CD14-positive monocyte (primary cell): ENCODE results near the gene DUS1L. TPM values are rescaled to one million over a fixed set of nuclear protein-coding genes. Genes with fewer than 3 reads are reported as not detected.

Source experiments
- DNase-seq, 3 donors: peaks; one replicate each; pipeline ENCODE4 v3.0.0-alpha.2; 2011 to 2022
- H2AFZ ChIP-seq: 2 replicates; pipeline ENCODE4 v1.6.0; 2012; ENCODE audit warnings: mild to moderate bottlenecking, low read depth, low read length, inconsistent platforms; ENCODE audit not compliant: insufficient read depth, poor library complexity, severe bottlenecking
- H3K27ac ChIP-seq, 2 donors: 1 replicate in 1 of 2; 2 replicates in 1 of 2; pipeline ENCODE4 v1.5.1; 2012 to 2013; ENCODE audit warnings: low read length in 2 of 2, control low read depth in 1 of 2, inconsistent platforms in 1 of 2, low read depth in 1 of 2, mild to moderate bottlenecking in 1 of 2
- H3K27me3 ChIP-seq, 2 donors: one replicate each; pipeline versions ENCODE4 v1.6.0 to v1.6.1; 2011 to 2013; ENCODE audit warnings: low read length in 2 of 2; ENCODE audit not compliant: control insufficient read depth in 2 of 2, insufficient read depth in 2 of 2
- H3K36me3 ChIP-seq, 2 donors: replicated peaks in 1 of 2; 1 replicate in 1 of 2; 2 replicates in 1 of 2; pipeline versions ENCODE4 v1.5.1 to v1.6.1; 2012 to 2013; ENCODE audit warnings: low read length in 2 of 2, control low read depth in 1 of 2, inconsistent platforms in 1 of 2, mild to moderate bottlenecking in 1 of 2; ENCODE audit not compliant: insufficient read depth in 2 of 2, control insufficient read depth in 1 of 2
- H3K4me1 ChIP-seq, 2 donors: 1 replicate in 1 of 2; 2 replicates in 1 of 2; pipeline versions ENCODE4 v1.5.1 to v1.6.1; 2012 to 2013; ENCODE audit warnings: low read length in 2 of 2, control low read depth in 1 of 2, inconsistent platforms in 1 of 2, mild to moderate bottlenecking in 1 of 2, moderate library complexity in 1 of 2; ENCODE audit not compliant: insufficient read depth in 2 of 2, control insufficient read depth in 1 of 2
- H3K4me2 ChIP-seq: replicated peaks from 2 replicates; pipeline ENCODE3; 2012; ENCODE audit warnings: low read length, moderate library complexity, mild to moderate bottlenecking; ENCODE audit not compliant: poor library complexity, severe bottlenecking; ENCODE audit errors: extremely low read depth
- H3K4me3 ChIP-seq, 3 experiments: fragments of 200-600 bp in 1 of 3; sonication (generic) in 1 of 3; replicated peaks in 1 of 3; 1 replicate in 2 of 3; 2 replicates in 1 of 3; pipeline ENCODE4 v1.5.1; 2011 to 2013; ENCODE audit warnings: low read length in 3 of 3, mild to moderate bottlenecking in 3 of 3, control low read depth in 2 of 3, low read depth in 2 of 3, inconsistent platforms in 1 of 3, moderate library complexity in 1 of 3
- H3K79me2 ChIP-seq: 2 replicates; pipeline ENCODE4 v1.6.0; 2012; ENCODE audit warnings: mild to moderate bottlenecking, control low read depth, inconsistent platforms, low read length, moderate library complexity; ENCODE audit not compliant: insufficient read depth
- H3K9ac ChIP-seq: 2 replicates; pipeline ENCODE4 v1.6.0; 2017; ENCODE audit warnings: low read length, mild to moderate bottlenecking; ENCODE audit not compliant: insufficient read depth, poor library complexity, severe bottlenecking
- H3K9me3 ChIP-seq, 2 donors: replicated peaks in 1 of 2; 1 replicate in 1 of 2; 2 replicates in 1 of 2; pipeline versions ENCODE4 v1.5.1 to v1.6.1; 2012 to 2013; ENCODE audit warnings: low read length in 2 of 2, control low read depth in 1 of 2; ENCODE audit not compliant: control insufficient read depth in 1 of 2, insufficient read depth in 1 of 2
- H4K20me1 ChIP-seq: 2 replicates; pipeline ENCODE4 v1.6.0; 2012; ENCODE audit warnings: mild to moderate bottlenecking, low read length, control low read depth, moderate library complexity; ENCODE audit not compliant: insufficient read depth
- H3K27ac Mint-ChIP-seq, 7 donors: one replicate each; pipeline ENCODE4 v1.8.0; 2020; ENCODE audit warnings: mild to moderate bottlenecking in 7 of 7, mixed read lengths in 7 of 7, moderate library complexity in 6 of 7, inconsistent platforms in 2 of 7
- H3K27me3 Mint-ChIP-seq, 3 donors: one replicate each; pipeline ENCODE4 v1.8.0; 2021 to 2022; ENCODE audit warnings: low read depth in 3 of 3, mild to moderate bottlenecking in 3 of 3, mixed read lengths in 3 of 3, moderate library complexity in 3 of 3, inconsistent platforms in 1 of 3
- H3K36me3 Mint-ChIP-seq, 2 donors: one replicate each; pipeline ENCODE4 v1.8.0; 2020; ENCODE audit warnings: mixed read lengths in 2 of 2, inconsistent platforms in 1 of 2, mild to moderate bottlenecking in 1 of 2
- H3K4me1 Mint-ChIP-seq: one replicate; pipeline ENCODE4 v1.8.0; 2020; ENCODE audit warnings: mild to moderate bottlenecking, mixed read lengths
- H3K4me3 Mint-ChIP-seq, 2 donors: one replicate each; pipeline ENCODE4 v1.8.0; 2020; ENCODE audit warnings: mild to moderate bottlenecking in 2 of 2, mixed read lengths in 2 of 2, moderate library complexity in 1 of 2
- H3K9me3 Mint-ChIP-seq, 7 donors: one replicate each; pipeline ENCODE4 v1.8.0; 2020 to 2022; ENCODE audit warnings: mixed read lengths in 7 of 7, mild to moderate bottlenecking in 6 of 7, moderate library complexity in 6 of 7, inconsistent platforms in 2 of 7
- WGBS: methylation state at CpG from one replicate; pipeline ENCODE4 v1.1.5; 2013; ENCODE audit warnings: missing lambda C conversion rate; ENCODE audit not compliant: insufficient coverage; 5-methylcytosine and 5-hydroxymethylcytosine counted together
- intact Hi-C, 2 donors: fragments of 100-400 bp; cut with micrococcal nuclease; formaldehyde crosslinking; loops; one replicate each; pipeline versions ENCODE4 v1.15.0 to v1.15.1; 2023
- polyA plus RNA-seq, 3 donors: library from polyadenylated mRNA; depleted of rRNA in 1 of 3; unstranded in 2 of 3; stranded (reverse) in 1 of 3; fragments of 300-500 nt in 2 of 3; fragments of >200 nt in 1 of 3; fragmentation: Illumina TruSeq in 2 of 3; gene quantifications; 1 replicate in 2 of 3; 2 replicates in 1 of 3; pipeline ENCODE4 v1.2.3, GENCODE V29; 2012 to 2021
- TF ChIP-seq, protein P1 (sequence below): fragments of 200-600 bp; IDR thresholded peaks from one replicate; pipeline ENCODE4 v1.8.0; 2022; ENCODE audit warnings: antibody characterized with exemption, mild to moderate bottlenecking

DUS1L gene
- polyA plus RNA-seq, 3 donors, result 23.9 to 175 (median 47.6) TPM

DNA sequence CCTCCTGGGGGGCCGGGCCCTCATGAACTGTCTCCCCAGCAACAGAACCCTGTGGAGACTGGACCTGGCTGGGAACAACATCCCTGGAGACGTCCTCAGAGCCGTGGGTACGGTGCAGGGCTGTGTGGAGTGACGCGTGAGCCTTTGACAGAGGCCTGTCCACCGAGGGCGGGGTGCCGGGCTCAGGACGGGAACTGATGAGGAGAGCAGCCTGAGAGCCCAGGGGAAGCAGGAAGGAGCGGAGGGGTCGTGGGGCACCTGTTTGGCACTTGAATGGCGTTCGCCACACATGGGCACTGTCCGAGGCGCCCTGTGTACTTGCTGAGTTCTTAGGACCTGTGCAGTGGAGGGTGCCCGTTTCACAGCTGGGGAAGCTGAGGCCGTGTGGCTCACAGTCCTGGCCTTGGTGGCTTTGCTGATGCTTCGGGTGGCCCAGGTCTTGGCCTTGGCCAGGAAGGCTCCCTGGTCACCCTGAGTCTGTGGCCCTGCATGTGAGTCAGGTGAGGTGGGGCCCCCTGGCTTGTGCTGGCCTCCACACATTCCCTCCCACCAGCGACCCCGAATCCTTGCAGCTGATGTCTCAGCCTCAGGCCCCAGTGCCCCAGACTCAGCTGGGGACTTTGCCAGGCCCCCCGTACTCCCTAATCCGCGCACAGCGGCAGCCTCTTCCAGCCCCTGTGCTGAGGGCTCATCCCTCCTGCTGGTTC, 40.0 kb downstream of the DUS1L start:
- DNase-seq, result no peak
- peaks cover 0 to 4% of the 10 kb centered on the region in 2 donors for H3K36me3 ChIP-seq
- 96% methylated on average over 23 of the region's 25 CpGs for WGBS
- H3K4me3 ChIP-seq, result no peak overlapping the region
- no peak overlapping the region for H3K27ac Mint-ChIP-seq
- H3K27me3 ChIP-seq, result no peaks in the 10 kb centered on the region
- no peak overlapping the region for H3K27ac ChIP-seq
- TF ChIP-seq, protein P1, sequence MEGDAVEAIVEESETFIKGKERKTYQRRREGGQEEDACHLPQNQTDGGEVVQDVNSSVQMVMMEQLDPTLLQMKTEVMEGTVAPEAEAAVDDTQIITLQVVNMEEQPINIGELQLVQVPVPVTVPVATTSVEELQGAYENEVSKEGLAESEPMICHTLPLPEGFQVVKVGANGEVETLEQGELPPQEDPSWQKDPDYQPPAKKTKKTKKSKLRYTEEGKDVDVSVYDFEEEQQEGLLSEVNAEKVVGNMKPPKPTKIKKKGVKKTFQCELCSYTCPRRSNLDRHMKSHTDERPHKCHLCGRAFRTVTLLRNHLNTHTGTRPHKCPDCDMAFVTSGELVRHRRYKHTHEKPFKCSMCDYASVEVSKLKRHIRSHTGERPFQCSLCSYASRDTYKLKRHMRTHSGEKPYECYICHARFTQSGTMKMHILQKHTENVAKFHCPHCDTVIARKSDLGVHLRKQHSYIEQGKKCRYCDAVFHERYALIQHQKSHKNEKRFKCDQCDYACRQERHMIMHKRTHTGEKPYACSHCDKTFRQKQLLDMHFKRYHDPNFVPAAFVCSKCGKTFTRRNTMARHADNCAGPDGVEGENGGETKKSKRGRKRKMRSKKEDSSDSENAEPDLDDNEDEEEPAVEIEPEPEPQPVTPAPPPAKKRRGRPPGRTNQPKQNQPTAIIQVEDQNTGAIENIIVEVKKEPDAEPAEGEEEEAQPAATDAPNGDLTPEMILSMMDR, result no peak
- peaks cover 26% of the 10 kb centered on the region for H3K79me2 ChIP-seq
- no peak overlapping the region for H3K4me3 Mint-ChIP-seq
- no peak overlapping the region for H3K9ac ChIP-seq
- H3K27me3 Mint-ChIP-seq, result peaks cover 3 to 5% (median 4%) of the 10 kb centered on the region in 3 donors
- intact Hi-C loops, result loop anchor here in 1 of 2 donors (10.0 kb wide), 1 partner anchor 299 kb away; no protein-coding TSS in a partner anchor
- no peak overlapping the region for H2AFZ ChIP-seq
- H3K36me3 Mint-ChIP-seq, result peaks cover 12 to 34% of the 10 kb centered on the region in 2 donors
- H3K9me3 Mint-ChIP-seq, result no peaks in the 10 kb centered on the region
- H3K4me2 ChIP-seq, result no peak overlapping the region
- H3K4me1 ChIP-seq, result peaks cover 34 to 49% of the 10 kb centered on the region in 2 donors
- peaks cover 36% of the 10 kb centered on the region for H3K4me1 Mint-ChIP-seq
- peaks cover 24% of the 10 kb centered on the region for H4K20me1 ChIP-seq
- no peaks in the 10 kb centered on the region for H3K9me3 ChIP-seq

DNA sequence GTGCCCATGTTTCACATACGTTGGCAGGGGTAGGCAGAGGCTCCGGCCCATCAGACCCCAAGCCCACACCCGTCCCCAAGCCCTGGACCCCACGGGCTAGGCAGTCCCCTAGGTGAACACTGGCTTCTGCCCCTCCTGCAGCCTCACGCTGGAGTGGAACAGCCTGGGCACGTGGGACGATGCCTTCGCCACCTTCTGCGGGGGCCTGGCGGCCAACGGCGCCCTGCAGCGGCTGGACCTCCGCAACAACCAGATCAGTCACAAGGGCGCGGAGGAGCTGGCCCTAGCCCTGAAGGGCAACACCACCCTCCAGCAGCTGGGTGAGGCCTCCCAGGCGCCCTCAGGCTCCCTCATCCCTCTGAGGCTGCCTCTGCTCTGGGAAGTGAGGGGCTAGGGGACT, 40.7 kb downstream of the DUS1L start:
- intact Hi-C loops, result loop anchor here in 1 of 2 donors (5.0 to 10.0 kb wide), 2 partner anchors 48 to 300 kb away; partner anchors contain the start of gene ASPSCR1
- H3K4me3 Mint-ChIP-seq, result no peak overlapping the region
- no peak overlapping the region for H3K27ac Mint-ChIP-seq

More for the DNA sequence above, 40.7 kb downstream of the DUS1L start:
- Histone ChIP-seq H3K27me3 (no peaks in the 10 kb centered on the region), H3K79me2 (peaks cover 33% of the 10 kb centered on the region), H3K9me3 (no peaks in the 10 kb centered on the region), H2AFZ (no peak overlapping the region), H3K4me1 (peaks cover 28 to 42% of the 10 kb centered on the region in 2 donors), H3K4me3 (no peak overlapping the region), H4K20me1 (peaks cover 27% of the 10 kb centered on the region), H3K27ac (no peak overlapping the region), H3K9ac (no peak overlapping the region), H3K4me2 (no peak overlapping the region), H3K36me3 (peaks cover 0 to 4% of the 10 kb centered on the region in 2 donors)
- no peaks in the 10 kb centered on the region for H3K9me3 Mint-ChIP-seq
- TF ChIP-seq, protein P1, result no peak
- H3K27me3 Mint-ChIP-seq, result peaks cover 3 to 4% (median 3%) of the 10 kb centered on the region in 3 donors
- peaks cover 12 to 34% of the 10 kb centered on the region in 2 donors for H3K36me3 Mint-ChIP-seq
- peaks cover 36% of the 10 kb centered on the region for H3K4me1 Mint-ChIP-seq
- no peak for DNase-seq
- 95% methylated on average over 12 of the region's 17 CpGs for WGBS
